ENCODE measurements around the gene SERPINA5. TPM values are rescaled to one million over a fixed set of nuclear protein-coding genes. Genes with fewer than 3 reads are reported as not detected.

Gene SERPINA5
- total and polyA plus RNA-seq, 2 of the 8 experiments (the other 6 are each of a cell fraction or from before 2014, with no cell fraction given) = 1.8 to 1.9 TPM

DNA sequence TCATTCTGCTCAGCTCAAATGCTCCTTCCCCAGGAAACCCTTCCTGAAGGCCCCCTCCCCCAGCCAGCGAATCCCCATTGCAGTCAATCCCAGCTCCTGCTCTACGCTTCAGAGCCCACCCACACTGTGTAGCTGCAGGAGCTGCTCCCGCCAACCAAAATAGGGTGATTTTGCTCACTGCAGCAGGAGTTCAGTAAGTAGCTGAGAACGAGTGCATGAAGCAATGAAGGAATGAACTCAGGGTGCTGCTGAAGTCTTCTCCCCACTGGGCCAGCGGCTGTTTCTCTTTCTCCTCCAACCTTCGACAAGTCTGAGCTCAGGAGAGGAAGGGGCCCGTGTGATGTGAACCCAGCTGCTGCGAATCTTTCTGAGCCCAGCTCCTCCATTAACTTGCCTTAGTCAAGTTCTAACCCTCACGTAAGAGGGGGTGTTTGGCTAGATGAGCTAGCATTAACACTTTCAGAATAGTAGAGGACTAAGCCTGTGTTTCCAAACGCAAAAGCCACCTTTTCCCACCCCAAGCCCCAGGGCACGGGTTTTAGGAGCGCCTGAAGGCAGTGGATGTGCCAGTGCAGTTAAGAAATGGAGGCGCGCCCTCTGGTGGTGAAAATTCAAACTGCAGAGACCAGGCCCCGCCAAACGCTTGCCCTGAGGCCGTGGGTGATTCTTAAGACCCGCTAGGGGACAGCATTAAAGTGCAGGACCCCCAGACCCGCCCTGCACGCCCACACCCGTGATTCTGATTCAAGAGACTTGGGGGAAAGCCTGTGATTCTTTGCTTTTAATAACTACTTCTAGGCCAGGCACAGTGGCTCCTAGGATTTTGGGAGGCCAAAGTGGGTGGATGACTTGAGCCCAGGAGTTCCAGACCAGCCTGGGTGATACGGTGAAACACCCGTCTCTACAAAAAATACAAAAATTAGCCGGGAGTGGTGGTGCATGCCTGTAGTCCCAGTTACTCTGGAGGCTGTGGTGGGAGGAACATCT is 31.9 kb upstream of the SERPINA5 start (continued):
- TF ChIP-seq, protein P1, sequence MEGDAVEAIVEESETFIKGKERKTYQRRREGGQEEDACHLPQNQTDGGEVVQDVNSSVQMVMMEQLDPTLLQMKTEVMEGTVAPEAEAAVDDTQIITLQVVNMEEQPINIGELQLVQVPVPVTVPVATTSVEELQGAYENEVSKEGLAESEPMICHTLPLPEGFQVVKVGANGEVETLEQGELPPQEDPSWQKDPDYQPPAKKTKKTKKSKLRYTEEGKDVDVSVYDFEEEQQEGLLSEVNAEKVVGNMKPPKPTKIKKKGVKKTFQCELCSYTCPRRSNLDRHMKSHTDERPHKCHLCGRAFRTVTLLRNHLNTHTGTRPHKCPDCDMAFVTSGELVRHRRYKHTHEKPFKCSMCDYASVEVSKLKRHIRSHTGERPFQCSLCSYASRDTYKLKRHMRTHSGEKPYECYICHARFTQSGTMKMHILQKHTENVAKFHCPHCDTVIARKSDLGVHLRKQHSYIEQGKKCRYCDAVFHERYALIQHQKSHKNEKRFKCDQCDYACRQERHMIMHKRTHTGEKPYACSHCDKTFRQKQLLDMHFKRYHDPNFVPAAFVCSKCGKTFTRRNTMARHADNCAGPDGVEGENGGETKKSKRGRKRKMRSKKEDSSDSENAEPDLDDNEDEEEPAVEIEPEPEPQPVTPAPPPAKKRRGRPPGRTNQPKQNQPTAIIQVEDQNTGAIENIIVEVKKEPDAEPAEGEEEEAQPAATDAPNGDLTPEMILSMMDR (IDR thresholded peaks at IDR 0.05; ENCODE audit: control extremely low read depth in 1 of 3, insufficient read depth in 1 of 3, low read depth in 1 of 3, low read length in 3 of 3) = peak; percentile 78 to 90 (median 86)
- TF ChIP-seq HDAC6 (IDR thresholded peaks at IDR 0.05; ENCODE audit: low read depth, low read length) = no peak
- TF ChIP-seq NANOG (IDR thresholded peaks at IDR 0.05; ENCODE audit: insufficient read depth, low read depth, low read length, poor library complexity, severe bottlenecking) = no peak
- TF ChIP-seq NRF1 (IDR thresholded peaks at IDR 0.05; ENCODE audit: low read depth, low read length) = no peak
- 0 out of 2 replicates have a peak, but pooled peaks have one; percentile 12 for TF ChIP-seq TEAD4 (IDR thresholded peaks at IDR 0.05; ENCODE audit: low read depth, low read length)

Measured in H1 (cell line).